BE2C (cell line): ENCODE data around the gene CDKN2AIPNL.

Experiments used
- DNase-seq: peaks from one replicate; pipeline ENCODE4 v3.0.0-alpha.2; 2020
- H3K27me3 ChIP-seq: fragments of 250-450 bp; sonication (Bioruptor Pico); 2 replicates; pipeline ENCODE4 v1.5.1; 2020; ENCODE audit warnings: mild to moderate bottlenecking
- H3K36me3 ChIP-seq: fragments of 250-450 bp; sonication (Bioruptor Pico); 2 replicates; pipeline ENCODE4 v1.5.1; 2020; ENCODE audit warnings: mild to moderate bottlenecking
- H3K4me1 ChIP-seq: fragments of 250-450 bp; sonication (Bioruptor Pico); 2 replicates; pipeline ENCODE4 v1.5.1; 2020
- H3K4me3 ChIP-seq: 2 replicates; pipeline ENCODE4 v1.5.1; 2011; ENCODE audit warnings: low read depth, low read length
- H3K9me3 ChIP-seq: fragments of 250-450 bp; sonication (Bioruptor Pico); 2 replicates; pipeline ENCODE4 v1.5.1; 2020
- TF ChIP-seq, protein P1 (sequence below): IDR thresholded peaks from 2 replicates; pipeline ENCODE4 v1.5.1; 2012; ENCODE audit warnings: mild to moderate bottlenecking, low read depth, low read length

CDKN2AIPNL gene

DNA sequence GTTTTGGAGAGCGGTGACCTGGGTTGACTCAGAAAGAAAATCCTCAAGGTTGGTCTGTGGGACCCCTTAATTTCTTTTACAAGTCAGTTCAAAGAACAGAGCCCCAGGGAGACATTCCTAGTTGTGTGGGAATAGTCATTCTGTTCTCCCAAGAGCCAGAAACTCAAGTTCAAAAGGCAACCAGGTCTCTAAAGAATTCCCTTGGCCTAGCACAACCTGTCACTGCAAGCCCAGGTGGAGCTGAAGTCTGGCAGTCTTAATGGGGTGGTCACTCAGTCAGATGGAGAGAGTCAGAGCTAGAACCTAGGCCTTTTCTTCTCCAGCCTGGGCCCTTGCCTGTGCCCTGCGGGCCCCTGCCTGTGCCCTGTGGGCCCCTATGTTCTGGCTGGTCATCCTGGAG lies 37.5 kb upstream of the CDKN2AIPNL start:
- Histone ChIP-seq H3K4me1 (no peaks in the 10 kb centered on the region), H3K4me3 (no peak overlapping the region), H3K27me3 (no peaks in the 10 kb centered on the region), H3K9me3 (no peaks in the 10 kb centered on the region), H3K36me3 (no peaks in the 10 kb centered on the region)
- TF ChIP-seq, protein P1, sequence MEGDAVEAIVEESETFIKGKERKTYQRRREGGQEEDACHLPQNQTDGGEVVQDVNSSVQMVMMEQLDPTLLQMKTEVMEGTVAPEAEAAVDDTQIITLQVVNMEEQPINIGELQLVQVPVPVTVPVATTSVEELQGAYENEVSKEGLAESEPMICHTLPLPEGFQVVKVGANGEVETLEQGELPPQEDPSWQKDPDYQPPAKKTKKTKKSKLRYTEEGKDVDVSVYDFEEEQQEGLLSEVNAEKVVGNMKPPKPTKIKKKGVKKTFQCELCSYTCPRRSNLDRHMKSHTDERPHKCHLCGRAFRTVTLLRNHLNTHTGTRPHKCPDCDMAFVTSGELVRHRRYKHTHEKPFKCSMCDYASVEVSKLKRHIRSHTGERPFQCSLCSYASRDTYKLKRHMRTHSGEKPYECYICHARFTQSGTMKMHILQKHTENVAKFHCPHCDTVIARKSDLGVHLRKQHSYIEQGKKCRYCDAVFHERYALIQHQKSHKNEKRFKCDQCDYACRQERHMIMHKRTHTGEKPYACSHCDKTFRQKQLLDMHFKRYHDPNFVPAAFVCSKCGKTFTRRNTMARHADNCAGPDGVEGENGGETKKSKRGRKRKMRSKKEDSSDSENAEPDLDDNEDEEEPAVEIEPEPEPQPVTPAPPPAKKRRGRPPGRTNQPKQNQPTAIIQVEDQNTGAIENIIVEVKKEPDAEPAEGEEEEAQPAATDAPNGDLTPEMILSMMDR: no peak
- DNase-seq: no peak

DNA sequence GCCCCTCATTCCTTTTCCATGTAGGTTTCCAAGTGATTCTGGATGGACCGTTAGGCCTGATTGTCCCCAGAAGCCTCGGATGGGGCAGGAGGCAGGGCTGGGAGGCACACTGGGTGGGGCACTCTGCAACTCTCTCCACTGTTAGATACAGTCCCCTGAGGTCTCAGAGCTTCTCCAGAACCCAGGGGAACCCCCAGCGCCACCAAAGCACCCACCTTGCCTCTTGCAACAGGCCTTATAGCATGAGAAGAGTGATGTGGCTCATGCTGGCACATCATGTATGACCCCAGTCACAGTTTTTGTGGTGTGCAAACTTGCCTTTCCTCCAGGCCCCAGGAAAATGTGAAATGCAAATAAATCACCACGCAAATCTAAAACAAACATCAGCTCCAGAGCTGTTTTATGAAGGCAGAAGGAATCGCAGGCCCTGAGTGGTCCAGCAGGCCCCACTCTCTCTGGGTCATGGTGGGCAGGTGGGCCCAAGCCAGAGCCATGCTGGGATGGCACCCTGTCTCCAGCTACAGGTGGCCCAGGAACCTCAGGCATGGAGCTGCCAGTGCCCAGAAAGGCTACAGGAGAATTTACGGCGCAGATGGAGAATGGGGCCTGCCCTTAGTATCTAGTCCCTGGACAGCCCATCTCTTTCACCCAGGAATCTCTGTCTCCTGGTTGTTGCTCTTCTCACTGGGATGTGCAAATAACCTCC lies 36.3 kb upstream of the CDKN2AIPNL start:
- H3K27me3 ChIP-seq: no peaks in the 10 kb centered on the region
- H3K9me3 ChIP-seq: no peaks in the 10 kb centered on the region
- no peaks in the 10 kb centered on the region for H3K4me1 ChIP-seq
- no peak for DNase-seq
- H3K4me3 ChIP-seq: no peak overlapping the region
- TF ChIP-seq, protein P1: no peak
- H3K36me3 ChIP-seq: no peaks in the 10 kb centered on the region

DNA sequence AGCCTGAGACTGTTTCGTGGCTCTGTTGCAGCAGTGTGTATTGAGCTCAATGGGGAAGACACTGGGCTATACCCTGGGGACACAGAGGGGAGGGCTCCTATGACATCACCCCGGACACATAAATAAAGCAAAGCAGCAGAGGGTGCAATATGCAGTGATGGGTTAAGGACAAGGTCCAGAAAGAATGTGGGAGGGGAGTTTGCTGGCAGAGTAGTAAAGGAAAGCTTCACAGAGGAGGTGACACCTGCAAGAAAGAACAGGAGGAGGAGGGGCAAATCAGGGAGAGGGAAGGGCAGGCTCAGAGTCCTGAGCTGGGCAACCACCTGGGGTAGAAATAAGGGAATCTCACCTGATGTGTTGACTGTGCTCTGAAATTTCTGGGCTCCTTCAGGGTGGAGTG lies 35.3 kb upstream of the CDKN2AIPNL start:
- no peak for DNase-seq
- H3K4me1 ChIP-seq: no peaks in the 10 kb centered on the region
- H3K9me3 ChIP-seq: no peaks in the 10 kb centered on the region
- H3K27me3 ChIP-seq: no peaks in the 10 kb centered on the region
- TF ChIP-seq, protein P1: no peak
- no peak overlapping the region for H3K4me3 ChIP-seq
- no peaks in the 10 kb centered on the region for H3K36me3 ChIP-seq

DNA sequence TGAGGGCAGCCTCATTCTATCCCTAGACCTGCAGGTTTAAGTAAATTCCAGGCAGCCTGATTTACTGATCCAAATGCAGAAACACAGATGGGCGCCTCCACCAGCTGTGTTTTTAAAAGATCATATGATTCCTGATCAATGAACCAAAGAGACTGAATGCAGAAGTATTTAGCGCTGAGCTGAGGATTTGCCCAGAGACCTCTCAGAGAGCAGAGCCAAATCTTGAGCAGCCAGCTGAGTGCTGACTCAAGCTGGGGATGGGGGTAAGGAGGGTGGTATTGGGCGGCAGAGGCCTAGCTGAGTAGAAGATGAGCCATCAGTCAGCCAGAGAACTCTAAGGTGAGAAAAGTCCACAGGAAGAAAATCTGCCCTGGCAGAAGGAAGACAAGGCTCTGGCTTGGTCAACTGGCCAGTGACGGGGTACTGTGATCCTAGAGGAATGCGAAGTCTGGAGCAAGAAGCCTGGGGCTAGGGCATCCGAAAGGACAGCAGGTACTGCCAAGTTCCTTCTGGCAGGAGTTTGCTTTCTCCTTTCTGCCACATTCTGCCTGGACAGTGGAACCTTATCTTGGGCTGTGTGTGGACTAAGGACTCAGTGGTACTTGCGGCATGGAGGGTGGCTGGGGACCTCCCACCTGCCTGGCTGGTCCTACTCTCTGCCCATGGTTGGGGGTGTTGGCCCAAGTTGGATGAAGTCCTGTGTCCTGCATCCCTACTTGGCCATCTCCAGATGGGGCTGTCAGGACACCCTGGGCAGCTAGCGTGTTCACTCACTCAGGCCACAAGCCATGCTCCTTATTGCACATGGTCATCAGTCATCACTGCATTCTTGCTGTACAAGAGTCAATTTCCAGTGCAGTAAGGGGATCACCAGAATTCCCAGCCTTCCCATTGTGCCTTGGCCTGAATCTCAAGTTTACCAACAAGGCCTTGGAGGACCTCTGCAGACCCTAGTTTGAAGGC lies 34.5 kb upstream of the CDKN2AIPNL start:
- H3K27me3 ChIP-seq: no peaks in the 10 kb centered on the region
- TF ChIP-seq, protein P1: no peak
- H3K36me3 ChIP-seq: no peaks in the 10 kb centered on the region
- no peak overlapping the region for H3K4me3 ChIP-seq
- no peaks in the 10 kb centered on the region for H3K9me3 ChIP-seq
- no peak for DNase-seq
- no peaks in the 10 kb centered on the region for H3K4me1 ChIP-seq

DNA sequence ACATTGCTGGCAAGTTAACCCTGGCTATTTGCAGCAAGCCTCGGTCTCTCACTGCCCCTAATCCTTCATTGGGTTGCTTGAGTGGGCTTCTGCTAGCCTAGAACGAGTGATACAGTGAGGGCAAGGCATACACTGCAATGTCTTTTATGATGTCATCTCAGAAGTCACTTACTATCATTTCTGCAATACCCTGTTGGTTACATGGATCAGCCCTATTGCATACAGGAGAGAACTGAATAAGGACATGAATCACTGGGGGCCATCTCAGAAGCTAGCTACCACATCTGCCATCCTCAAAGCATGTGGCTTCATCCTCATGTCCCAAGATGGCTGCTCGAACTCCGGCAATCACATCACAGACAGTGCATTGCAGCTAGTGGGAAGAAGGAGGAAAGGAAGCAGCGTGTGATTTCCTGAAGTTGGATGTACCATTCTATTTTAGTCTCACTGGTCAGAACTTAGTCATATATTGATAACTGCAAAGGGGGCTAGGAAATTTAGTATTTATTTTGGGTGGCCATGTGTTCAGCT lies 33.3 kb upstream of the CDKN2AIPNL start:
- Histone ChIP-seq H3K4me1 (no peaks in the 10 kb centered on the region), H3K27me3 (no peaks in the 10 kb centered on the region), H3K4me3 (no peak overlapping the region), H3K36me3 (no peaks in the 10 kb centered on the region), H3K9me3 (no peaks in the 10 kb centered on the region)
- TF ChIP-seq, protein P1: no peak
- DNase-seq: no peak
